Cardiac muscle cell (in vitro differentiated cells and primary cell): Measurements from ENCODE around the gene GUK1. TPM values are rescaled to one million over a fixed set of nuclear protein-coding genes. Genes with fewer than 3 reads are reported as not detected.

Experiments used
- DNase-seq, 2 donors: peaks; one replicate each; pipeline versions ENCODE4 v3.0.0 to v3.0.0-alpha.2; 2010 to 2017; ENCODE audit warnings: low read depth in 1 of 2, low spot score in 1 of 2
- H3K27ac ChIP-seq: fragments of 200-600 bp; sonication (generic); 2 replicates; pipeline ENCODE4 v1.5.1; 2016
- H3K27me3 ChIP-seq: fragments of 200-600 bp; sonication (generic); 2 replicates; pipeline ENCODE4 v1.6.0; 2016; ENCODE audit warnings: control low read depth
- H3K36me3 ChIP-seq: fragments of 200-600 bp; sonication (generic); 2 replicates; pipeline ENCODE4 v1.5.1; 2016; ENCODE audit warnings: control low read depth
- H3K4me1 ChIP-seq: fragments of 200-600 bp; sonication (generic); 2 replicates; pipeline ENCODE4 v1.8.1; 2017; ENCODE audit warnings: low read depth, mild to moderate bottlenecking, mixed run types
- H3K4me3 ChIP-seq: fragments of 200-600 bp; sonication (generic); 2 replicates; pipeline ENCODE4 v1.5.1; 2016; ENCODE audit warnings: mild to moderate bottlenecking
- H3K9me3 ChIP-seq: fragments of 200-600 bp; sonication (generic); 2 replicates; pipeline ENCODE4 v1.5.1; 2017; ENCODE audit warnings: low read depth, mild to moderate bottlenecking, control low read depth
- polyA plus RNA-seq: library from polyadenylated mRNA; unstranded; fragments of >200 nt; fragmentation: Nextera tagmentation; extraction: Ambion mirVana; gene quantifications from 2 replicates; pipeline ENCODE4 v1.2.1, GENCODE V29; 2016
- total RNA-seq: library from RNA; depleted of rRNA; stranded (reverse); fragments of >200 nt; gene quantifications from 2 replicates; pipeline ENCODE4 v1.2.3, GENCODE V29; 2016
- TF ChIP-seq, protein P1 (sequence below): IDR thresholded peaks from 2 replicates; pipeline ENCODE4 v1.5.1; 2012; ENCODE audit warnings: low read depth, mild to moderate bottlenecking, low read length

The GUK1 gene
- total and polyA plus RNA-seq, 2 experiments from 2014 or later: 354 to 450 TPM

DNA sequence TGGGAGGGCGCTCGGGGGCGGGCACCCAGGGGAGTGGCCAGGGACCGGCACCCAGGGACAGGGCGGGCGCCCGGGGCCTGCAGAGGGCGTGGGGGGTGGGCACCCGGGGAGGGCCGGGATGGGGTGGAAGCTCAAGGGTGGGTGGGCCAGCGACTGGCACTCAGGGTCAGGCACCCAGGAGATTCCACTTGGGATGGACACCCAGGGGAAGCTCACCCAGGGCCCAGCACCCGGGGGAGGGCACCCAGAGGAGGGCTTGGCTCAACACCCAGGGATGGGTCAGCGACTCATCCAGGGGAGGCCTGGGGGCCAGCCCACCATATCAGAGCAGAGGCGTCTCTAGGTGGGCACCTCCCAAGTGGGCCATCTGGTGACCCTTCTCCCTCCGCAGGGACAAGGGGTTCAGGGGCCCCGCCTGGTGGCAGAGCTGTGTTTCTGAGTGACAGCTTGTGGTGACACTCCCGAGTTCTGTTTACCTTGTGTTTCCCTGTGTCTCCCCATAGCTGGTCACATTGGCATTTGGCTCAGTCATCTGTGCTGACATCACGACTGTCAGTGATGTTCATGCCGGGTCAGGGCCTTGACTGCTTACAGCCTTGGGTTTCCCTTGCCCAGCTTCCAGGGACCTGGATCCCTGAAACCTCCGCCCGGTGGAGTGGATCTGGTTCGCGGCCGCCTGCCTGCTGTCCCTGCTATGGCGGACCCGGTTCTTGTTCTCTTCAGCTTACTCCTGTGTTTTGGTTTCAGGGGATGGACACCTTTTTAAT, 26.3 kb downstream of the GUK1 start:
- TF ChIP-seq, protein P1, sequence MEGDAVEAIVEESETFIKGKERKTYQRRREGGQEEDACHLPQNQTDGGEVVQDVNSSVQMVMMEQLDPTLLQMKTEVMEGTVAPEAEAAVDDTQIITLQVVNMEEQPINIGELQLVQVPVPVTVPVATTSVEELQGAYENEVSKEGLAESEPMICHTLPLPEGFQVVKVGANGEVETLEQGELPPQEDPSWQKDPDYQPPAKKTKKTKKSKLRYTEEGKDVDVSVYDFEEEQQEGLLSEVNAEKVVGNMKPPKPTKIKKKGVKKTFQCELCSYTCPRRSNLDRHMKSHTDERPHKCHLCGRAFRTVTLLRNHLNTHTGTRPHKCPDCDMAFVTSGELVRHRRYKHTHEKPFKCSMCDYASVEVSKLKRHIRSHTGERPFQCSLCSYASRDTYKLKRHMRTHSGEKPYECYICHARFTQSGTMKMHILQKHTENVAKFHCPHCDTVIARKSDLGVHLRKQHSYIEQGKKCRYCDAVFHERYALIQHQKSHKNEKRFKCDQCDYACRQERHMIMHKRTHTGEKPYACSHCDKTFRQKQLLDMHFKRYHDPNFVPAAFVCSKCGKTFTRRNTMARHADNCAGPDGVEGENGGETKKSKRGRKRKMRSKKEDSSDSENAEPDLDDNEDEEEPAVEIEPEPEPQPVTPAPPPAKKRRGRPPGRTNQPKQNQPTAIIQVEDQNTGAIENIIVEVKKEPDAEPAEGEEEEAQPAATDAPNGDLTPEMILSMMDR: peak; percentile 37
- DNase-seq: peak; percentile 57 to 60
- no peaks in the 10 kb centered on the region for H3K36me3 ChIP-seq
- H3K9me3 ChIP-seq: no peaks in the 10 kb centered on the region
- no peaks in the 10 kb centered on the region for H3K4me1 ChIP-seq
- H3K4me3 ChIP-seq: peak overlapping the region; percentile 38
- peak overlapping the region; percentile 96 for H3K27ac ChIP-seq
- H3K27me3 ChIP-seq: no peaks in the 10 kb centered on the region

DNA sequence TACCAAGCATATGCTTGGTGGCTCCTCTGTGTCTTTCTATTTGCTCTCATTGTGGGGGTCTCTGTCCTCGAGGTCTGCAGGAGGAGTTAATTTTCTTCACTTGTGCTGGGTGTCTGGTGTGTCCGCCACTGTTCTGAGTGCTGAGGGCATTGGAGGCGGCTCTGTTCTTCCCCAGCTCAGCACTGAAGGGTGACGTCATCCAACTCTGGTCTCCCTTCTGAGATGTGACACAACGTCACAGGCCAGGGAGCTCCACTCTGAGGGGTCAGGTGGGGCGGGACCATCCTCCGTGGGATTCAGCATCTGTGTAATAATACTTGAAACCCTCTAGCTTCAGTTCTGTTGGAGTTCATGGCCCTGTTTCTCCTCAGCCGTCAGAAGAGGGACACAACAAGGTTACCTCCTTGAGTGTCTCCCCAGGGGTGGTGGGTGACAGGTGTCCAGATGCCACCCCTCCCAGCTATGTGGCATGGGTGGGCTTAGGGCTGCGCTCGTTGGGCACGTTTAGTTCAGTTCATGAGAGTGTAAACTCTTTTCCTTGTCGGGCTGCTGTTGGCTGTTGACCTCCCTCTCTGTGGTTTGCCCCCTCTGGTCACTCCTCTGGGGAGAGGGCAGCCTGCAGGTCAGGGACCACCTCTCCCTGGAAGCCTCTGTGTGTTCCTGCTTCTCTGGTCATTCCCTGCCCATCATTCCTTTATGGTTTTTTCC, 28.6 kb downstream of the GUK1 start:
- TF ChIP-seq, protein P1: no peak
- Histone ChIP-seq H3K27ac (no peak overlapping the region), H3K4me3 (no peak overlapping the region), H3K9me3 (no peaks in the 10 kb centered on the region), H3K36me3 (no peaks in the 10 kb centered on the region), H3K27me3 (no peaks in the 10 kb centered on the region), H3K4me1 (no peaks in the 10 kb centered on the region)
- no peak for DNase-seq

DNA sequence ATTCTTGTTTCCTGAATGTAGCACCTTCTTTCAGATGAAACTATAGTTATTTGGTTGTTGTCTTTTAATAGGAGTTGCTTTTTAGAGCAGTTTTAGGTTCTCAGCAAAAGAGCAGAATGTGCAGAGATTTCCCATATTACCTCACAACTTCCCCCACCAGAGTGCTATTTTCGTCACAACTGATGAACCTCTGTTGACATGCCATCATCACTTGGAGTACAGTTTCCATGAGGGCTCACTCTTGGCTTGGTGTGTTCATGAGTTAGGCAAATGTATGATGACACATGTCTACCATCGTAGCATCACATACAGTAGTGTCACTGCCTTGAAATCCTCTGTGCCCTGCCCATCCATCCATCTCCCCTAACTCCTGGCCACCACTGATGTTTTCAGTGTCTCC, 29.3 kb downstream of the GUK1 start:
- TF ChIP-seq, protein P1: no peak
- Histone ChIP-seq H3K4me3 (no peak overlapping the region), H3K36me3 (no peaks in the 10 kb centered on the region), H3K9me3 (no peaks in the 10 kb centered on the region), H3K27me3 (no peaks in the 10 kb centered on the region), H3K27ac (no peak overlapping the region), H3K4me1 (no peaks in the 10 kb centered on the region)
- no peak for DNase-seq

DNA sequence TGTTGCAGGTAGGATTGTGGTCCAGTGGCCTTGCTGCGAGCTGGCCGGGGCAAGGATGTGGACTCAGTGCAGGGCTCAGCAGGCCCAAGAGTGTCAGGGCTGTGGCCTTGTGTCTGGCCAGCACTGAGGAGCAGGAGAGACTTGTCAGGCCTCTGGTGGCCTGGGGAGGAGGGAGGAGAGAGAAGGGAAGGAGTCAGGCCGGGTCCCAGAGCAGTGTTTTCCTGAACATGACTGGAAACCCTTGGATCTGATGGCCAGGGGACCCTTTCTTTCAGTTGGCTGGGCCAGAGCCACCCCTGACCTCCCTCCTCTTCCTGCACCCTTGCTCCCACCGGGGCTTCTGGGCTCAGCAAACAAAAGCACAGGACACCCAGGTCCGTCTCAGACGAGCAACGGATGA, 30.6 kb downstream of the GUK1 start:
- Histone ChIP-seq H3K27me3 (no peaks in the 10 kb centered on the region), H3K4me3 (no peak overlapping the region), H3K4me1 (no peaks in the 10 kb centered on the region), H3K36me3 (no peaks in the 10 kb centered on the region), H3K9me3 (no peaks in the 10 kb centered on the region), H3K27ac (no peak overlapping the region)
- TF ChIP-seq, protein P1: no peak
- no peak for DNase-seq

DNA sequence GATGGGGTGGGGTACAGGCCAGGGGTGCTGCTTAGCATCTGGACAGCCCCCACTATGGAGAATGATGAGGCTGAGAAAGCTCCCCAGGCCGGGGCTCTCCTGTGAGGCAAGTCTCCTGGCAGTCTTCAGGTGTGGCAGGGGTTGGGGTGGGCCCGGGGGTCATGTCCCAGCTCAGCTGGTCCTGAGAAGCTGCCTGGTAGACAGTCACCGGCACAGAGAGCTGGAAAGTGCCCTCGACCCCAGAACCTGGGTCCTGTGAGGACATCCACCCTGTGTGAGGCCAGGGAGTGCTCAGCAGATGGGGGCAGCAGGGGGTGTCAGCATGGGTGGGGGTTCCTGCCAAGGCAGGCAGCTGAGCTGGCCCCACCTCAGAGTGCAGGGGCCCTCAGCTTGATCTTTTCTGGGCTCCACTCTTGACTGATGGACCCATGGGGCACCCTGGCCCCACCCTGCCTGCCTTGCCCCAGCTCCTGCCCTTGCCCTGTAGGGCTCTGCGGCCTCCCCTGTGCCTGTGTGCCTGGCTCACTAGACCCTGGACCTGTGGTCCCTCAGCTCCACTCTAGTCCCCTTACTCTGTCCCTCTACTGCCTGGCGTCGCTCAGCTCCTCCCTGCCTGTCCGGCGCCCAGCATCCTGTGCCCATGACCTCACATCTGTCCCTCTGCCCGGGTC, 31.3 kb downstream of the GUK1 start:
- Histone ChIP-seq H3K4me1 (no peaks in the 10 kb centered on the region), H3K4me3 (no peak overlapping the region), H3K9me3 (no peaks in the 10 kb centered on the region), H3K27me3 (no peaks in the 10 kb centered on the region), H3K36me3 (no peaks in the 10 kb centered on the region), H3K27ac (no peak overlapping the region)
- TF ChIP-seq, protein P1: no peak
- no peak for DNase-seq
